Superior temporal gyrus (tissue), 1 donor: ENCODE measurements around the gene RINT1.
"Not testable (repeated sequence)": the region's sequence is repeated elsewhere in the genome, so short reads cannot be mapped to it uniquely, and the experiment has no call there.

Source experiments
- DNase-seq: peaks from one replicate; pipeline ENCODE4 v3.0.0-alpha.2; 2016; ENCODE audit errors: extremely low spot score

RINT1 gene

DNA sequence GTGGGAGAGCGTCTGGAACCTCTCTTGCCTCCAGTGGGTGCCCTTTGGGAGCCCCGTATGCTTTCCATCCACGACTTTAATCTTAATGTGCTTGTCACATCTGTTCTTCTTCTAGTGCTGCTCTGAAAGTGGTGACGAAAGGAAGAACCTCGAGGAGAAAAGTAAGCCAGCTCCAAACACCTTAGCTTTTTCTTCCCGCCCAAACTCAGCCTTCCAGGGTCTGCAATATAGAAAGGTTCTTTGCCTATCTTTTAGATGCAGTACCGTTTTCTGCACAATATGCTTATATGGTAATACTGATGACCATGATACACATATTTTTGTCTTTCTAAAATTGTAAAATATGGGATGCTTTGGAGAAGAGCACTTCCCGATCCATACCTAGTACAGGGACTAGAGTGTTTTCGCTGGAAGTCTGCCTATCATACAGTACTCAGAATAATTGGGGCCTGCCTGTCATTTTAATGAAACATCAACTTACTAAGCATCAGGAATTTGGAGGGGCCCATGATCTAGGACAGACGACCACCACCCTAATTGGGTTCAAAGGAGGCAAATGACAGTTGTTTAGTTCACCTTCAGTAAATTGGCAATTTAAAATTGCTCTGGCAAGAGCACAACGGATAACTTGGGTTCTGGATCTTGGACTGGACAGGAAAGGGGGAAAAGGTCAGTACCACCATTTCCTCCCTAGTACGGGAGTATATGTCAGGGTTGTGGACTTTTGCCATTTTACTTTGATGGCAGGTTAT is 884 bp downstream of the RINT1 start:
- no peak for DNase-seq

DNA sequence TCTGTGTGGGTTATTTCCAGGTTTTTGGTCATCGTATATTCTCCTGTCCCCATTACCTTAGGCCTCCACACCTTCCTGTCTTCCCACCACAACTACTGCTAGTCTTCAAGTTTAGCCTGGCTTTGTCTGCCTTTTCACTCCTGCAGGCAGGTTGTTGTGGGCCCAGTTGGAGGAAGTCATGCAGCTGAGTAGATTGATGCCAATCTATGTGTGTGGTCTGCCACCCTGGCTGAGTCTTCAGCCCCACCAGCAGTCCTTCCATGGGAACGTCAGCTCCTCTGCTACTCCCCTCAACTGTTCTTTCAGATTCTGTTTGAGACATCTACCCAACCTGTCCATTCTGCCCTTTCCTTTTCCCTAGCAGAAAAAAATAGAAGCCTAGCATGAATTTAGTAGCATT is 6.3 kb downstream of the RINT1 start:
- no peak for DNase-seq

DNA sequence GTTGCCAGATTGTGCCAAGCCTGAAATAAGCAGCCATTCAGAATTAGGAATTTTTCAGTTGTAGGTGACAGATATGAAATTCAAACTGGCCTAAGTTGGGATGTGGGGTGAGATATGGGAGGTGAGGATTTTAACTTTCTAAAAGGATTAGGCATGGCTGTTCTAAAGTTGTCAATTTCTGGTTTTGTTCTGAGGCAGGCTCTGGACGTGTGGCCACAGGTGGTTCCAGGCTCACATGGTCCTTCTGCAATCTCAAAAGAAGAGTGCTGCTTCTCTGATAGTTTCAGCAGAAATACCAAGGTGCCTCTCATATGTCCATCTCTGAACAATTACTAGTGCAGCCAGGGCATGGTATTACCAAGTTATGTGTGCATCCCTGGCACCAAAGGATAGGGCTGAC is 27.9 kb downstream of the RINT1 start:
- DNase-seq = no peak

DNA sequence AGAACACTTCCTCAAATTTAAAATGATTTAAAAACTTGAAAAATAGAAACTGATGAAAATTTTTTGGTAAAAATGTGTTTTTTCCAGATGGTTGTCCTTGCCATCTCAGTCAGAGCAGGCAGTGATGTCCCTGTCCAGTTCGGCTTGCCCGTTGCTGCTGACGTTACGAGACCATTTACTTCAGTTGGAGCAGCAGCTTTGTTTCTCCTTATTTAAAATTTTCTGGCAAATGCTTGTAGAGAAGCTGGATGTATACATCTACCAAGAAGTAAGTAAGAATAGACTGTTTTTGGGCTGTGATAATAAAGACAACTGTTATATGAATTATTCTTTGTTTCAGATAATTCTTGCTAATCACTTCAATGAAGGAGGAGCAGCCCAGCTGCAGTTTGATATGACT is 33.2 kb downstream of the RINT1 start:
- peak; percentile 49 for DNase-seq

DNA sequence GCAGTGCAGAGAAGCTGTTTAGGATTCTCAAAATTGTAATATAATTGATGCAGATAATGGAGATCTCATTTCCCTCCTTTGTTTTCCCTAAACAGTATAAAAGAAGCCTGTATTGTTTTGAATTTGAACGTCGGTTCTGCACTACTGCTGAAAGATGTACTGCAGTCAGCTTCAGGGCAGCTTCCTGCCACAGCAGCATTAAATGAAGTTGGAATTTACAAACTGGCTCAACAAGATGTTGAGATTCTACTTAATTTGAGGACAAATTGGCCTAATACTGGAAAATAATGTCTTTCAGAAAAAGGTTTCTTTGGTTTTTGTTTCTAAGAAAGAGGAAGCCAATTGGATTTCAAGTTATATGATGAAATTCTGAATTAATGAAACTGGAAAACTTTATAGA is 35.0 kb downstream of the RINT1 start:
- peak; percentile 54 for DNase-seq

DNA sequence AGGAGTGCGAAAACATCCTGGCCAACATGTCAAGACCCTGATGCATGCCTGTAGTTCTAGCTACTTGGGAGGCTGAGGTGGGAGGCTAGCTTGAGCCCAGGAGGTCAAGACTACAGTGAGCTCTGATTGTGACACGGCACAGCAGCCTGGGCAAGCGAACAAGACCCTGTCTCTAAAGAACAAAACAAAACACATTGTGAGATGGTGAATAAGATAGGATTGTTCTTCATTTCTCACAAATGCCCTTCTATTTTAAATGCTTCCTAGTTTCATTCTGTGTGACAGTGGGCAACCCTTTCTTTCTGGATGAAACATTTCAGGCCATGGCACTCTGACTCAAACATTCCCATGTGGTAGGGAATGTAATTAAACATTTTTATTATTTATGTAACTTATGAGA is 35.8 kb downstream of the RINT1 start:
- DNase-seq = no peak

DNA sequence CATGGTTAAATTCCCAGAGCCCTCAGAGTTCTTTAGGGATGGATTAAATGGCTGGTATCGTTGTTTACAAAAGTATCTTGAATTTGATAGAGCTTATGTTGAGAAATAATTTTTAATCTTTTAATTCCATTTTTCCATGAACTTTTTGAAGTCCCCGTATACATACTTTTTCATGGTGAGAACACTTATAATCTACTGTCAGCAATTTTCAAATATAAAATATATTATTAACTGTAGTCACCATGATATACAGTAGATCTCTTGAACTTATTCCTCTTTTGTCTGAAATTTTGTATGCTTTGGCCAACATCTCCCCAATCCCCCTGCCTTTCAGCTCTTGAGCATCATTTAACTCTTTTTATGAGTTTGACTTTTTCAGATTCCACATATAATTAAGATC is 39.9 kb downstream of the RINT1 start:
- DNase-seq = no peak

DNA sequence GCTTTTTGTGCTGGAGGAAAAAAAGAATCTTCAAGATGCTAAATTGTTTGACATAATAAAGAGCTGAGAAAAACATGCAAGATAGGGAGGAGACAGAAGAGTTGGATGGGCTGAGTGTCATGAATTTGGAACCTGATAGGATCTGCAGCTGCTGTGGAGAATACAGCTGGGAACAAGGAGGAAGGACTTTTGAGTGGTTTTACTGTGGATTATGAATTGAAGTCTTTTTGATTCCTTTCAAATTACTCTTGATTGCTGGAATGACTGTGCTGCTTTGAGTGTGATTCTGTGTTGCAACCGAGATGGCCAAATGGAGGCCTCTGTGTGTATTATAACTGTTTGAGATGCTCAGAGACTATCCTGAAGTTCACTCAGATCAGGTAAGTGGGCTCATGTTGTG is 45.2 kb downstream of the RINT1 start:
- DNase-seq = no peak

DNA sequence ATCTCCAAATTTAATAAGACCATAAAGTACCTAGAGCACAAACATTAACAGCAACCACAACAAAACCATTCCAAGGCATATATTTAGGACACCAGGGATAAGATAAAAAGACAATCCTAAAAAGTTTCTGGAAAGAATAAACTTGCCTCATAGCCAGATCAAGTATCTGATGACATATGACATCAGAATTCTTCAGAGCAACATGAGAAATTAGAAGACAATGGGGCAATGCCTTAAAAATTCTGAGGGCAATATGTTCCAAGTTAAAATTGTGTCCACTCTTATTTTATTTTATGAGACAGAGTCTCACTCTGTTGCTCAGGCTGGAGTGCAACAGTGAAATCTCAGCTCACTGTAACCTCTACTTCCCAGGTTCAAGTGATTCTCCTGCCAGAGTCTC is 46.5 kb downstream of the RINT1 start:
- no peak for DNase-seq

DNA sequence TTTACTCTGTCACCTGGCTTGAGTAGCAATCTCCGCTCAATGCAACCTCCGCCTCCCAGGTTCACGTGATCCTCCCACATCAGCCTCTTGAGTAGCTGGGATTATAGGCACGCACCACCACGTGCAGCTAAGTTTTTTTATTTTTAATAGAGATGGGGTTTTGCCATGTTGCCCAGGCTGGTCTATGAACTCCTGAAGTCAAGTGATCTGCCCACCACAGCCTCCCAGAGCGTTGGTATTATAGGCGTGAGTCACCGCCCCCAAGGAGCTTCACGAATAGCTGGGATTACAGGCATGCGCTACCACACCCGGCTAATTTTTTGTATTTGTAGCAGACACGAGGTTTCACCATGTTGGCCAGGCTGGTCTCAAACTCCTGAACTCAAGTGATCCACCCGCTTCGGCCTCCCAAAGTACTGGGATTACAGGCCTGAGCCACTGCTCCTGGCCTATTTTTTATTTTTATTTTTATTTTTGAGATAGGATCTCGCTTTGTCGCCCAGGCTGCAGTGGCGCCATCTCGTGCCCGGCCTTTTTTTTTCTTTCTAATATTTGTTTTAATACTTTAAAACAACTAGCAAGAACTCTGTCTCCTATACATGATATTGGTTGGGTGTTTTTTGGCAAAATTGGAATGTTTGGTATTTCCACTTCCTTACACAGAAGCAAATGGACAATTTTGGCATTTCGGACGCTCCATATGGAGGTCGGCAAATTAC is 48.2 kb downstream of the RINT1 start:
- no peak for DNase-seq

DNA sequence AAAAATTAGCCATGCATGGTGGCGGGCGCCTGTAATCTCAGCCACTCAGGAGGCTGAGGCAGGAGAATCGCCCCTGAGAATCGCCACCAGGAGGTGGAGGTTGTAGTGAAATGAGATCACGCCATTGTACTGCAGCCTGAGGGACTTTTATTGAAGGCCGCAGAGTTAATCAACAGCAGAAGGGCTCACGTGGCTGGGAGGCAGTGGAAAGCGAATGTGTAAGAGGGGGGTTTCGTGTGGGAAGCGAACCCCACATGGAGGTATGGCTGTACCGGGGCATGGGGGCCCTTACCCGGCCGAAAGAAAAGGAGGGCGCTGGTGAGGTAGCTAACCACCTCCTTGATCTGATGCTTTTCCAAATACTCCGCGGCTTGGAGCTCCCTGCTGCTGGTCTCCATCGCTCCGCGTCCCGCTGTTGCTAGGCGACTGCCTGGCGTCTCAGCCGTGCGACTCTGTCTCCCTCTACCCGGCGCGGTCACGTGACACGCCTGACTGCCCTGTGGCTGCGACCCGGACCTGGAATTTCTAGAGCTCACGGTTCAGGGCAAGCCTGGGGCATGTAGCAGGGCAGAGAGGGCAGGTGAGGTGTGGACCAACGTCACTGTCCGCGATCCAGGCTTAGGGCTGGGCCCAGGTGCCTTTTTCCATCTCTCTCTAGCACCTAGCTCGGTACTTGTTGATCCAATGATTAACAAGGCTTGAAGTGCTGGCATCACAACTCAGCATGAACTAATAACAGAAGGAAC is 49.2 kb downstream of the RINT1 start, which contains the start of gene EFCAB10:
Gene EFCAB10, minus strand, starts transcription at position 428 of the 746 bp plus-strand sequence. Its CDS starts 30 bp downstream, at position 398.
- peak; percentile 80 for DNase-seq

DNA sequence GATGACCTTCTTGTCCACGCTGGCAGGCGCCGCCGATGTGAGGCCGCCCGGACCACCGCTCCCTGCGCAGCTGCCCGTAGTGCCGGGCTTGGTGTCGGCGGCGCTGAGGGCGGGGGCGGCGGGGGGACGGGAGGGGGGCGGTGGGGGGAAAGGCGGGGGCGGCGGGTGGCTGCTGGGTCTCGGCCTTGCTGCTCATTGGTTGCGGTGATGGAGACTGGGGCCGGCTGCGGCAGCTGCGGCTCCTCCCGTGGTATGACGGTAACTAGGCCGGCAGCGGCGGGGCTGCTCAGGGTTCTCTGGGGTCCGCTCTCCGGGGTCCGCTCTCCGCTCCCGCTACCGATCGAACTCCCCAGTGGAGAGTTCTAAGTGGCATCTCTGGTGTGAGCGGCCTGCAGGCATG is 51.1 kb downstream of the RINT1 start:
- no peak for DNase-seq

DNA sequence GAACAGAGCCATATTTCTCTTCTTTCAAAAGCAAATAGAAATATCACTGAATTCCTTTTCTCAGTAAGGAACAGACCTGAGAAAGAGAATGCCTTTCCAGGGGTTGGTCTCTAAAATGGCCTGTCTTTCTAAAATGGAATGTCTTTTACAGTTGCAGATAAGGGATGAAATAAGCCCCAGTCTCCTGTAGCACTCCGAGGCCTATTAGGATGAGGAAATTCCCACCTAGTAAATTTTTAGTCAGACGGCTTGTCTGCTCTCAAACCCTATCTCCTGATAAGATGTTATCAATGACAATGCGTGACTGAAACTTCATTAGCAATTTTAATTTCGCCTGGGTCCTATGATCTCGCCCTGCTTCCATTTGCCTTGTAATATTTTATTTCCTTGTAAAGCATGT is 52.2 kb downstream of the RINT1 start:
- no peak for DNase-seq

DNA sequence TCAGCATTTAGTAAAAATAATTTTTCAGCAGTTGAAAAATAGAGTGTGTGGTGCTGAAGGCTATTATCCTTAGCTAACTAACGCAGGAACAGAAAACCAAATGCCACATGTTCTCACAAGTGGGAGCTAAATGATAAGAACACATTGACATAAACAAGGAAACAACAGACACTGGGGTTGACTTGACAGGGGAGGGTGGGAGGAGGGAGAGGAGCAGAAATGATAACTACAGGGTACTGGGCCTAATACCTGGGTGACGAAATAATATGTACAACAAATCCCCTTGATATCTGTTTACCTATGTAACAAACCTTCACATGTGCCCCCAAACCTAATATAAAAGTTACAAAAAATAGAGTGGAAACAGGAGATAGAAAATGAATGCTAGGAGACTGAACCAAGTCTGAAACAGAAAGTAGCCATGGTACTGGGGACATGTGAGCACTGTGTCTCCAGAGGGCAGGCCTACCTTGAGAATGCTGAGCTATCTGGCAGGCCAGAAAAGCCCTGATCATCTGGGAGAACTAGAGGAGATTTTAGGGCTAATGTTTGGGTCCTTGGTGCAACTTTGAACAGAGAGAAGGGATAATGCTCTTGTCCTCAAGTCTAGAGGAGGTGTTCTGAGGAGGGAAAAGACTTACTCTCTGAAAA is 54.0 kb downstream of the RINT1 start:
- DNase-seq = no peak

DNA sequence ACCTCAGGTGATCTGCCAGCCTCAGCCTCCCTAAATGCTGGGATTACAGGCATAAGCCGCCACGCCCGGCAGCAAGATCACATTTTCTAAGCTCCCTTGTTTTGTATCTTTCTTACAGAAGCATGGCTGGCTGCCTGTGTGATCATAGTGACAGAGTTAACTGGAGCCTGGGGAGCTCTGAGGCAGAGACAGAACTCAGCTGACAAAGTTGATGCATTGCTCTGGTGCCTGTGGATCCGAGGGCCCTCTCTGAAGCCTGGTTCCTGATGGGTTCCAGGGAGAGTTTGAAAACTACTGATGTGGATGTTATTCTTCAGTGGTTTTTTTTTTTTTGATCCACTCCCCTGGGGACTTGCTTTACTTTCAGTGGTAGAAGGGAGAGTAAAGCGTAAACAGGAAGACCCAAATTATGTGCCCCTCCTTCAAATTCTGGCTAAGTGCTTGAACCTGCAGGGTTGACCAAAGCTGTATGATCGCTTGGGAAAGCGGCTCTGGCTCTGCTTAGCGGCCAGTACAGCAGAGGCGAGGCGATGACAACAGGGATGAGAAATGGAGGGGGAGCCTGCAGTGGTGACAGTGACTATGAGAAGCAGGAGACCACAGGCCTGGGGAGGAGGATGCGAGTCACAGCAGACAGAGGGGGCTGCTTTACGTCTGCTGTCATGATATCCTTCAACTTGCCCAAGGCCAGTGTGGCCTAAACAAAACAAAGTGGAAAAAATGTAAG is 56.1 kb downstream of the RINT1 start:
- DNase-seq = no peak

DNA sequence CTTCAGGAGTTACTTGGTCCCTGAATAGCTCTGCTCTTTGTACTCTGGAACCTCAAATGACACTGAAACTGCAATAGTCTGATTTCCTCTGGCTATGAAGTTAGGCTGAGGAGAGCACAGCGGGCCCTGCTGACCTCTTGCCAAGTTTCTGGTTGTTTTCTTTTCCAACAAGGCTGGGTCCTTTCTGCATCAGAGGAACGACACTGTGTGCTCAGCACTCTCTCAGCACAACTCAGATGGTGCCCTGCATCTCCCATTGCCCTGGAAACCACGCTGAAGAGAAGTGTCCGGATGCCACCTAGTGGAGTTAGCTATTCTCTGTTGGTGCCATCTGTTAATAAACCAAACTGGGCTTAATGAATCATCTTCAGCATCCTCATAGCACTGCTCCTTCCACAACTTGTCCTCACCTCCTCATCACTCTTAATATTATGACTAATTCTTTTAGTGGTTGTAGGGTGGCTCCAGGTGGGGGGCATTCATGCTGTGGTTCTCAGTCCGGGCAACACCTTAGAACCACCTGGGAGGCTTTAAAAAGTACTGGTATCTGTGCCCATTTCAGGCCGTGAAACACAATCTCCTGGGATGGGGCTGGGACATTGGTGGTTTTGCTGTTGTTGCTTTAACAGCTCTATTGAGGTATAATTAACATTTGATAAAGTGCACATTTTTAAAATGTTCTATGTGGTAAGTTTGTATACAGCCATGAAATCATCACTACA is 57.5 kb downstream of the RINT1 start:
- peak; percentile 93 for DNase-seq

DNA sequence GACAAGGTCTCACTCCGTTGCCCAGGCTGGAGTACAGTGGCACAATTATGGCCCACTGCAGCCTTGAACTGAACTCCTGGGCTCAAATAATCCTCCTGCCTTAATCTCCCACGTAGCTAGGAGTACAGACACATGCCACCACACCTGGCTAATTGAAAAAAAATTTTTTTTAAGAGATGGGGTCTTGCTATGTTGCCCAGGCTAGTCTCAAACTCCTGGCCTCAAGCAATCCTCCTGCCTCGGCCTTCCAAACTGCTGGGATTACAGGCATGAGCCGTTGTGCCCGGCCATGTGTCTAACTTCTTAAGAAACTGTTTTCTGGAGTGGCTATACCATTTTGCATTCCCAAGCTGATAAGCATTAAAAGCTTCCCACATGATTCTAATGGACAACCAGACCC is 58.8 kb downstream of the RINT1 start:
- no peak for DNase-seq

DNA sequence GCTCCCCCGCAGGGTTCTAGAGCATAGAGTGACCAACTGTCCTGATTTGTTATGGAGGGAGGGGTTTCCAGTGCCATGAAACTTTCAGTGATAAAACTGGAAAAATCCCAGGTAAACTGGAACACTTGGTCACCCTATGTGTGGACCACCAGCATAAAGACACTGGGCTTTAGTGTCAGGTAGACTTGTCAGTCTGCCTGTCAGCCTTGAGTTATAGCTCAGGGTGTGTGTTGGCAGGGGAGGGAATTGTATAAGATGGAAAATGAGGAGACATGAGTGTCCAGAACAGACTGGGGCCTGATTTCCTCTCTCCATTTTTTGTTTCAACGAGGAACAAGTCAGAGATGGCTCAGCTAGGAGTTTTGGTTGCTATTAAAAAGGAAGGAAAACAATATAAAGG is 59.5 kb downstream of the RINT1 start:
- DNase-seq = no peak

DNA sequence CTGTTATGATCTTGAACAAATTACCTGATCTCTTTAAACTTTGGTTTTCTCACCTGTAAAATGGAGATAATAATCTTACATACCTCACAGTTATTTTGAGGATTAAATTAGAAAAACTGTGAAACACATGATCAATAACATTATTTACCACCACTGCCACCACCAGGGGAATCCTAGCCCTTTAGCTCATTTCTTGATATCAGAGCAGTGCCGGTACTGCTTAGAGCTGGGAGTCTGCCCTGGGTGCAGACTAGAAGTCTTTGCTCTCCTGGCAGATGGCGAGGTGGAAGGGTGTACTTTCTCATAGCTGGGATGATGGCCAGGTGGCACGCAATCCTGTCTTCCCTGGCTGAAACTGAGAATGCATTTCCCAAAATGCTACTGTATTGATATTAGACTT is 62.0 kb downstream of the RINT1 start:
- no peak for DNase-seq

DNA sequence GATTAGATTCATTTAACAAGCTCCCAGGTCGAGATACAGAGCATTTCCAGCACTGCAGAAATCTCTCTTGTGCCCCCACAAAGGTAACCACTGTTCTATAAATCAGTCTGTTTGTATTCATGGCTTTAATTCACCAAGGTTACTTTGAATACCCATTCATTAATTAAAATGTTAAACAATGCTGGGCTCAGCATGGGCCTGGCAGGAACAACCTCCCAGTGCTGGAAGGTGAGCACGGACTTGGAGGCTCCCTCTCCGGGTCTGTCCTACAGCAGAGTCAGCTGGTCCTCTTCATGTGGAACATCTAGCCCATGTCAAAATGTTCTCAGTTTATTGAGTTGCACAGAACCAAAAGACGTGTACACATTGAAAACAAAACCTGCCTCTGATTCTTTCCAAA is 64.9 kb downstream of the RINT1 start:
- no peak for DNase-seq

DNA sequence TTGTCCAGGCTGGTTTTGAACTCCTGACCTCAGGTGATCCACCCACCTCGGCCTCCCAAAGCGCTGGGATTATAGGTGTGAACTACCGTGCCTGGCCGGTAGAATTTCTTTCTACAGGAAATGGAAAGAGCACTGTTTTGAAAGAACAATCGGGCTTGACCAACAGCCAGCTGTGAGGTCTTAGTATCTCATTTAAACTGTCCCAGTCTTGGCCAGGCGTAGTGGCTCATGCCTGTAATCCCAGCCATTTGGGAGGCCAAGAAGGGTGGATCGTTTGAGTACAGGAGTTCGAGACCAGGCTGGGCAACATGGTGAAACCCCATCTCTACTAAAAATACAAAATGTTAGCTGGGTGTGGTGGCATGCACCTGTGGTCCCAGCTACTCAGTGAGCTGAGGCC is 67.1 kb downstream of the RINT1 start:
- DNase-seq = not testable (repeated sequence)
